Left ventricle myocardium inferior (tissue), 1 donor: ENCODE data around the gene MAP2K3. TPM values are rescaled to one million over a fixed set of nuclear protein-coding genes. Genes with fewer than 3 reads are reported as not detected.

Experiments
- DNase-seq: peaks from one replicate; pipeline ENCODE4 v3.0.0-alpha.2; 2020
- H3K27ac ChIP-seq: fragments of 200-600 bp; replicated peaks from 2 replicates; pipeline ENCODE4 v1.8.0; 2021
- H3K27me3 ChIP-seq: fragments of 200-600 bp; 2 replicates; pipeline ENCODE4 v1.8.0; 2021; ENCODE audit warnings: low read depth
- H3K36me3 ChIP-seq: fragments of 200-600 bp; 2 replicates; pipeline ENCODE4 v1.8.0; 2021
- H3K4me1 ChIP-seq: fragments of 200-600 bp; 2 replicates; pipeline ENCODE4 v1.8.0; 2021
- H3K4me3 ChIP-seq: fragments of 200-600 bp; 2 replicates; pipeline ENCODE4 v1.8.0; 2021; ENCODE audit warnings: mild to moderate bottlenecking, moderate library complexity
- H3K9me3 ChIP-seq: fragments of 200-600 bp; replicated peaks from 2 replicates; pipeline ENCODE4 v1.8.0; 2021
- CTCF ChIP-seq: fragments of 200-600 bp; IDR thresholded peaks from 2 replicates; pipeline ENCODE4 v1.8.0; 2021; ENCODE audit warnings: antibody characterized with exemption, mild to moderate bottlenecking, borderline replicate concordance
- intact Hi-C: fragments of 100-400 bp; cut with micrococcal nuclease; formaldehyde crosslinking; loops from one replicate; pipeline ENCODE4 v1.11.0; 2022
- total RNA-seq: library from RNA; stranded (reverse); fragmentation: NEBNext Ultra II Directional; extraction: Animal tissue kit (Norgen Biotek cat#: 25700); gene quantifications from one replicate; pipeline ENCODE4 v1.2.1, GENCODE V29; 2021
- donor health status: DM: no; HTN: yes; CAD: no; lungs with severe emphysema.

The MAP2K3 gene
- total RNA-seq, 1 donor from 2014 or later, result 41.7 TPM

GRCh38 chr17:21242026-21242697 lies 42.3 kb upstream of the MAP2K3 start:
- no peak for DNase-seq
- H3K27me3 ChIP-seq, result no peaks in the 10 kb centered on the region
- no peaks in the 10 kb centered on the region for H3K9me3 ChIP-seq
- intact Hi-C loops, result no loop called here
- peaks cover 7% of the 10 kb centered on the region for H3K36me3 ChIP-seq
- H3K27ac ChIP-seq, result peak overlapping the region; percentile 85
- no peak overlapping the region for H3K4me3 ChIP-seq
- TF ChIP-seq CTCF, result no peak
- H3K4me1 ChIP-seq, result peaks cover 49% of the 10 kb centered on the region

- H3K9me3 ChIP-seq, result no peaks in the 10 kb centered on the region
- H3K36me3 ChIP-seq, result peaks cover 7% of the 10 kb centered on the region
- H3K27me3 ChIP-seq, result no peaks in the 10 kb centered on the region
- peak; percentile 29 for TF ChIP-seq CTCF
- peaks cover 57% of the 10 kb centered on the region for H3K4me1 ChIP-seq
- peak; percentile 63 for DNase-seq
- no peak overlapping the region for H3K4me3 ChIP-seq
- intact Hi-C loops, result no loop called here
- peak overlapping the region; percentile 85 for H3K27ac ChIP-seq
These were observed 41.6 kb upstream of the MAP2K3 start for GRCh38 chr17:21242780-21243515.

- TF ChIP-seq CTCF, result no peak
- Histone ChIP-seq H3K27ac (peak overlapping the region; percentile 85), H3K4me1 (peaks cover 64% of the 10 kb centered on the region), H3K36me3 (peaks cover 7% of the 10 kb centered on the region), H3K4me3 (no peak overlapping the region), H3K27me3 (no peaks in the 10 kb centered on the region), H3K9me3 (no peaks in the 10 kb centered on the region)
- DNase-seq, result no peak
- intact Hi-C loops, result no loop called here
These were observed 40.8 kb upstream of the MAP2K3 start for GRCh38 chr17:21243516-21244303.

- Histone ChIP-seq H3K36me3 (peaks cover 7% of the 10 kb centered on the region), H3K27ac (peak overlapping the region; percentile 69), H3K4me3 (no peak overlapping the region), H3K4me1 (peaks cover 84% of the 10 kb centered on the region), H3K9me3 (no peaks in the 10 kb centered on the region), H3K27me3 (no peaks in the 10 kb centered on the region)
- no peak for TF ChIP-seq CTCF
- intact Hi-C loops, result no loop called here
- no peak for DNase-seq
These were observed 38.8 kb upstream of the MAP2K3 start for GRCh38 chr17:21245639-21246084.

- intact Hi-C loops, result no loop called here
- DNase-seq, result no peak
- peak overlapping the region; percentile 69 for H3K27ac ChIP-seq
These were observed 37.8 kb upstream of the MAP2K3 start for GRCh38 chr17:21246698-21247097.

More at GRCh38 chr17:21246698-21247097, 37.8 kb upstream of the MAP2K3 start:
- no peaks in the 10 kb centered on the region for H3K9me3 ChIP-seq
- no peak for TF ChIP-seq CTCF
- no peak overlapping the region for H3K4me3 ChIP-seq
- no peaks in the 10 kb centered on the region for H3K36me3 ChIP-seq
- H3K27me3 ChIP-seq, result no peaks in the 10 kb centered on the region
- peaks cover 91% of the 10 kb centered on the region for H3K4me1 ChIP-seq
